Panc1 (cell line): ENCODE data around the gene CTDP1. TPM values are rescaled to one million over a fixed set of nuclear protein-coding genes. Genes with fewer than 3 reads are reported as not detected.
A peak's percentile ranks its signal among the peaks of the same experiment; 100 is the strongest.

Source experiments
- ATAC-seq: fragments of 200-7000 bp; cut with Tn5 transposase; 2 replicates; pipeline ENCODE4 v1.9.1; 2020; ENCODE audit warnings: mild to moderate bottlenecking, moderate library complexity
- BruUV-seq: library from RNA; stranded (reverse); fragments of 400-500 nt; replicated peaks from 2 replicates; lab custom pipeline; 2021; lab: Mats Ljungman, UMichigan
- CTCF ChIA-PET: fragments of 300-600 bp; sonication (Branson Sonifier 250); formaldehyde crosslinking; loops from one replicate; lab custom pipeline; 2022; ENCODE audit warnings: antibody characterized with exemption; lab: Charles Lee
- POLR2A ChIA-PET: fragments of 300-600 bp; sonication (Branson Sonifier 250); formaldehyde crosslinking; loops from one replicate; lab custom pipeline; 2022; ENCODE audit warnings: antibody characterized with exemption; lab: Charles Lee
- DNase-seq: peaks from one replicate; pipeline ENCODE4 v3.0.0-alpha.2; 2010; ENCODE audit warnings: low read depth, low spot score
- H3K27ac ChIP-seq: 2 replicates; pipeline ENCODE4 v1.5.1; 2011; ENCODE audit warnings: mild to moderate bottlenecking, low read length, inconsistent platforms
- H3K27me3 ChIP-seq: fragments of 200-500 bp; sonication (Bioruptor generic); 2 replicates; pipeline ENCODE4 v1.6.0; 2014; ENCODE audit warnings: low read length, inconsistent platforms; ENCODE audit not compliant: control insufficient read depth, insufficient read depth
- H3K36me3 ChIP-seq: fragments of 200-500 bp; sonication (Bioruptor generic); 2 replicates; pipeline ENCODE4 v1.5.1; 2014; ENCODE audit warnings: inconsistent platforms, mild to moderate bottlenecking, low read length, moderate library complexity; ENCODE audit not compliant: control insufficient read depth, insufficient read depth
- H3K4me1 ChIP-seq: 2 replicates; pipeline ENCODE4 v1.5.1; 2011; ENCODE audit warnings: inconsistent platforms, mild to moderate bottlenecking, low read length, moderate library complexity; ENCODE audit not compliant: control insufficient read depth, insufficient read depth
- H3K4me3 ChIP-seq, 2 experiments: 2 replicates each; pipeline ENCODE4 v1.5.1; 2011 to 2012; ENCODE audit warnings: low read depth in 2 of 2, low read length in 2 of 2, mild to moderate bottlenecking in 2 of 2, inconsistent platforms in 1 of 2, moderate library complexity in 1 of 2
- H3K9me3 ChIP-seq: fragments of 200-500 bp; sonication (Bioruptor generic); 2 replicates; pipeline ENCODE4 v1.5.1; 2014; ENCODE audit warnings: low read depth, mild to moderate bottlenecking, inconsistent platforms, low read length, moderate library complexity; ENCODE audit not compliant: control insufficient read depth, insufficient read depth
- POLR2AphosphoS5 ChIP-seq: IDR thresholded peaks from 2 replicates; pipeline ENCODE4 v1.6.1; 2012; ENCODE audit warnings: mild to moderate bottlenecking, low read depth, low read length, moderate library complexity
- REST ChIP-seq, 2 experiments: IDR thresholded peaks; 2 replicates each; pipeline ENCODE4 v1.6.1; 2011 to 2012; ENCODE audit warnings: low read depth in 2 of 2, control low read depth in 1 of 2, low read length in 1 of 2, mild to moderate bottlenecking in 1 of 2, moderate library complexity in 1 of 2; ENCODE audit not compliant: insufficient read depth in 1 of 2
- SIN3A ChIP-seq: IDR thresholded peaks from 2 replicates; pipeline ENCODE4 v1.6.1; 2012; ENCODE audit warnings: low read depth, mild to moderate bottlenecking, low read length, moderate library complexity, borderline replicate concordance; ENCODE audit not compliant: insufficient read depth
- TCF7L2 ChIP-seq: IDR thresholded peaks from 2 replicates; pipeline ENCODE4 v1.6.1; 2011; ENCODE audit warnings: mild to moderate bottlenecking, low read depth, low read length, inconsistent platforms
- in situ Hi-C: cut with HindIII; loops from 2 replicates; pipeline ENCODE4 v1.10.0; 2016; ENCODE audit warnings: low sequenced_read_pairs, low pct_unique_long_range_greater_than_20kb
- intact Hi-C: fragments of 100-400 bp; cut with micrococcal nuclease; formaldehyde crosslinking; loops from one replicate; pipeline ENCODE4 v1.10.0; 2022; ENCODE audit not compliant: unreplicated experiment
- total RNA-seq: library from RNA; stranded (reverse); gene quantifications from one replicate; pipeline ENCODE4 v1.2.1, GENCODE V29; 2021; ENCODE audit not compliant: unreplicated experiment
- TF ChIP-seq, protein P1 (sequence below): fragments of 450-650 bp; IDR thresholded peaks from 2 replicates; pipeline ENCODE4 v1.5.1; 2017; ENCODE audit warnings: mild to moderate bottlenecking

CTDP1 gene
- total RNA-seq, 1 experiment from 2014 or later, result 52.8 TPM

- TF ChIP-seq SIN3A (no peak), TCF7L2 (no peak), REST (IDR thresholded peaks at IDR 0.05; ENCODE audit: insufficient read depth in 1 of 2, low read depth in 2 of 2, low read length in 1 of 2) (no peak), POLR2AphosphoS5 (no peak)
- TF ChIP-seq, protein P1, sequence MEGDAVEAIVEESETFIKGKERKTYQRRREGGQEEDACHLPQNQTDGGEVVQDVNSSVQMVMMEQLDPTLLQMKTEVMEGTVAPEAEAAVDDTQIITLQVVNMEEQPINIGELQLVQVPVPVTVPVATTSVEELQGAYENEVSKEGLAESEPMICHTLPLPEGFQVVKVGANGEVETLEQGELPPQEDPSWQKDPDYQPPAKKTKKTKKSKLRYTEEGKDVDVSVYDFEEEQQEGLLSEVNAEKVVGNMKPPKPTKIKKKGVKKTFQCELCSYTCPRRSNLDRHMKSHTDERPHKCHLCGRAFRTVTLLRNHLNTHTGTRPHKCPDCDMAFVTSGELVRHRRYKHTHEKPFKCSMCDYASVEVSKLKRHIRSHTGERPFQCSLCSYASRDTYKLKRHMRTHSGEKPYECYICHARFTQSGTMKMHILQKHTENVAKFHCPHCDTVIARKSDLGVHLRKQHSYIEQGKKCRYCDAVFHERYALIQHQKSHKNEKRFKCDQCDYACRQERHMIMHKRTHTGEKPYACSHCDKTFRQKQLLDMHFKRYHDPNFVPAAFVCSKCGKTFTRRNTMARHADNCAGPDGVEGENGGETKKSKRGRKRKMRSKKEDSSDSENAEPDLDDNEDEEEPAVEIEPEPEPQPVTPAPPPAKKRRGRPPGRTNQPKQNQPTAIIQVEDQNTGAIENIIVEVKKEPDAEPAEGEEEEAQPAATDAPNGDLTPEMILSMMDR, result no peak
- Histone ChIP-seq H3K27me3 (peaks cover 9% of the 10 kb centered on the region), H3K4me1 (no peaks in the 10 kb centered on the region), H3K4me3 (no peak overlapping the region), H3K36me3 (no peaks in the 10 kb centered on the region), H3K9me3 (peaks cover 6% of the 10 kb centered on the region), H3K27ac (no peak overlapping the region)
- intact Hi-C loops (no loop called here), in situ Hi-C loops (no loop called here)
- DNase-seq, result no peak
- ATAC-seq, result no peak
- BruUV-seq, result no TSS peak
- ChIA-PET CTCF (no interaction called here), POLR2A (no interaction called here)
Measured at GRCh38 chr18:79763407-79763806, 83.8 kb downstream of the CTDP1 start.

- in situ Hi-C loops (no loop called here), intact Hi-C loops (no loop called here)
- peaks cover 13% of the 10 kb centered on the region for H3K27me3 ChIP-seq
- no peaks in the 10 kb centered on the region for H3K4me1 ChIP-seq
- H3K36me3 ChIP-seq, result no peaks in the 10 kb centered on the region
- H3K9me3 ChIP-seq, result peaks cover 7% of the 10 kb centered on the region
- DNase-seq (no peak), ATAC-seq (peak; percentile 27; the same call in 1 of the 2 replicates)
- no peak overlapping the region for H3K27ac ChIP-seq
- CTCF ChIA-PET, result no interaction called here
- POLR2A ChIA-PET, result no interaction called here
- no peak overlapping the region for H3K4me3 ChIP-seq
- no TSS peak for BruUV-seq
- no peak for TF ChIP-seq REST (IDR thresholded peaks at IDR 0.05; ENCODE audit: insufficient read depth in 1 of 2, low read depth in 2 of 2, low read length in 1 of 2)
Measured at GRCh38 chr18:79764131-79764530, 84.5 kb downstream of the CTDP1 start.
